ENCODE measurements around the gene SQSTM1.

GRCh38 chr5:179815491-179816249, 5.0 kb upstream of the SQSTM1 start:
- no peak for TF ChIP-seq REST (IDR thresholded peaks at IDR 0.05; ENCODE audit: low read depth, low read length)
- TF ChIP-seq CTCF (IDR thresholded peaks at IDR 0.05): no peak
- TF ChIP-seq POLR2AphosphoS5 (IDR thresholded peaks at IDR 0.05; ENCODE audit: low read depth, low read length): no peak
- TF ChIP-seq MXI1 (IDR thresholded peaks at IDR 0.05; ENCODE audit: low read depth, low read length): no peak

All from SK-N-SH (cell line).